ENCODE data around the gene CACNG4. TPM values are rescaled to one million over a fixed set of nuclear protein-coding genes. Genes with fewer than 3 reads are reported as not detected.

CACNG4 gene
- total RNA-seq, 1 donor from 2014 or later: 27.5 TPM

- no peak overlapping the region for H3K27ac Mint-ChIP-seq
- H3K4me1 Mint-ChIP-seq (ENCODE audit: unreplicated experiment): no peaks in the 10 kb centered on the region
- no peaks in the 10 kb centered on the region for H3K9me3 Mint-ChIP-seq
Observed at GRCh38 chr17:66920435-66920834, 44.1 kb upstream of the CACNG4 start.

GRCh38 chr17:66920950-66921349 is 43.6 kb upstream of the CACNG4 start:
- peaks cover 3% of the 10 kb centered on the region for H3K27me3 Mint-ChIP-seq
- TF ChIP-seq, protein P1, sequence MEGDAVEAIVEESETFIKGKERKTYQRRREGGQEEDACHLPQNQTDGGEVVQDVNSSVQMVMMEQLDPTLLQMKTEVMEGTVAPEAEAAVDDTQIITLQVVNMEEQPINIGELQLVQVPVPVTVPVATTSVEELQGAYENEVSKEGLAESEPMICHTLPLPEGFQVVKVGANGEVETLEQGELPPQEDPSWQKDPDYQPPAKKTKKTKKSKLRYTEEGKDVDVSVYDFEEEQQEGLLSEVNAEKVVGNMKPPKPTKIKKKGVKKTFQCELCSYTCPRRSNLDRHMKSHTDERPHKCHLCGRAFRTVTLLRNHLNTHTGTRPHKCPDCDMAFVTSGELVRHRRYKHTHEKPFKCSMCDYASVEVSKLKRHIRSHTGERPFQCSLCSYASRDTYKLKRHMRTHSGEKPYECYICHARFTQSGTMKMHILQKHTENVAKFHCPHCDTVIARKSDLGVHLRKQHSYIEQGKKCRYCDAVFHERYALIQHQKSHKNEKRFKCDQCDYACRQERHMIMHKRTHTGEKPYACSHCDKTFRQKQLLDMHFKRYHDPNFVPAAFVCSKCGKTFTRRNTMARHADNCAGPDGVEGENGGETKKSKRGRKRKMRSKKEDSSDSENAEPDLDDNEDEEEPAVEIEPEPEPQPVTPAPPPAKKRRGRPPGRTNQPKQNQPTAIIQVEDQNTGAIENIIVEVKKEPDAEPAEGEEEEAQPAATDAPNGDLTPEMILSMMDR (conservative IDR thresholded peaks at IDR 0.05): no peak
- H3K4me1 Mint-ChIP-seq (ENCODE audit: unreplicated experiment): no peaks in the 10 kb centered on the region

More at GRCh38 chr17:66920435-66920834, 44.1 kb upstream of the CACNG4 start:
- TF ChIP-seq, protein P1 (conservative IDR thresholded peaks at IDR 0.05): no peak
- H3K36me3 Mint-ChIP-seq: no peaks in the 10 kb centered on the region
- H3K27me3 Mint-ChIP-seq: peaks cover 6% of the 10 kb centered on the region
- no peak for DNase-seq (ENCODE audit: extremely low spot score, unreplicated experiment)
- H3K4me3 Mint-ChIP-seq: no peak overlapping the region

DNA sequence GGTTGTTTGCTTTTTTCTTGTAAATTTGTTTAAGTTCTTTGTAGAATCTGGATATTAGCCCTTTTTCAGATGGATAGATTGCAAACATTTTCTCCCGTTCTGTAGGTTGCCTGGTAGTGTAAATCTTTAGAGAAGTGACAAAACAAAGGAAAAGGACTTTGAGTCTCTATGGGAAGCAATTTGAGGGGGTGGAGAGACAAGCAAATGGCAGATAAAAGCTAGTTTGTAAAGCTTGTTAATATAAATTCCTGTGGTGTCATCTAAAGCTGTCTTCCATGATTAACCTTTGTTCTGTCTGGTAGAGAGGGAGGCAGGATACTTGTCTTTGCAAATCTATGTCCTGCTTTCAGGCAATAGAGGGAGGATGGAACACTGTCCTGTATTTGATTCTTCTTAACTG is 40.6 kb upstream of the CACNG4 start:
- Mint-ChIP-seq H3K36me3 (no peaks in the 10 kb centered on the region), H3K4me3 (no peak overlapping the region)

More at GRCh38 chr17:66920950-66921349, 43.6 kb upstream of the CACNG4 start:
- no peak overlapping the region for H3K27ac Mint-ChIP-seq
- no peaks in the 10 kb centered on the region for H3K36me3 Mint-ChIP-seq
- H3K4me3 Mint-ChIP-seq: no peak overlapping the region
- H3K9me3 Mint-ChIP-seq: no peaks in the 10 kb centered on the region
- no peak for DNase-seq (ENCODE audit: extremely low spot score, unreplicated experiment)

DNA sequence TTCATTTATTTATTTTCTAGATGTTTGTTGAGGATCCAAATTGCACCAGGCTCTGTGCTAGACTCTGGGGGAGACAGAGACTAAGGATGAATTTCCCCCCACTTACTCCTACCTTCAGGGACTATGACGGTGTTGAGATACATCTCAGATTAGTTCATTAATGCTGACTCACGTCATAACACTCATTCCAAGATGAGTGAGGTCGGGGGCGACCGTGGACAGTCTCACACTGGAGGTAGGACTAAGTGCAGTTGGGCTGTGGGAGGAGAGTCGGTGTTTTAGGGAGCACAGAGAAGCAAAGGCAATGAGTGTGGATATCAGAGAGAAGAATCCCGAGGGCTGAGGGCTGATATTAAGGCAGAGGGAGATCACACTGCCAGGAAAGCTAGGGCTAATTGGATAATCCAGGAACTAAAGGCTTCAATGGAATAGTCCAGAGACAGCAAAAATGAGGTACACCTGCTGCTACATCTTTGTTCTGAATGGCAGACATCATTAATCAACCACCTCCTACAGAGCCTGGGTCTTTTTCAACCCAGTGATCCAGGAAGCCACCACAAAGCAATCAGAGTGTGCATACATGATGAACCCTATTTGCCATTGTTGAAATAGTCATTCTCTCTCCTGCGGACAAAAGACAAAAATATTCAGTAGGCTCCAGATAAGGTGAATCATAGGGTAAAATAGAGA is 38.6 kb upstream of the CACNG4 start:
- no peak overlapping the region for H3K4me3 Mint-ChIP-seq
- no peaks in the 10 kb centered on the region for H3K9me3 Mint-ChIP-seq
- TF ChIP-seq, protein P1 (conservative IDR thresholded peaks at IDR 0.05): no peak
- no peak overlapping the region for H3K27ac Mint-ChIP-seq
- H3K36me3 Mint-ChIP-seq: no peaks in the 10 kb centered on the region
- DNase-seq (ENCODE audit: extremely low spot score, unreplicated experiment): no peak
- H3K4me1 Mint-ChIP-seq (ENCODE audit: unreplicated experiment): no peaks in the 10 kb centered on the region
- H3K27me3 Mint-ChIP-seq: peaks cover 3% of the 10 kb centered on the region

More for the DNA sequence above, 40.6 kb upstream of the CACNG4 start:
- Mint-ChIP-seq H3K4me1 (ENCODE audit: unreplicated experiment) (no peaks in the 10 kb centered on the region), H3K27ac (no peak overlapping the region), H3K9me3 (no peaks in the 10 kb centered on the region), H3K27me3 (peaks cover 3% of the 10 kb centered on the region)
- TF ChIP-seq, protein P1 (conservative IDR thresholded peaks at IDR 0.05): no peak
- no peak for DNase-seq (ENCODE audit: extremely low spot score, unreplicated experiment)

DNA sequence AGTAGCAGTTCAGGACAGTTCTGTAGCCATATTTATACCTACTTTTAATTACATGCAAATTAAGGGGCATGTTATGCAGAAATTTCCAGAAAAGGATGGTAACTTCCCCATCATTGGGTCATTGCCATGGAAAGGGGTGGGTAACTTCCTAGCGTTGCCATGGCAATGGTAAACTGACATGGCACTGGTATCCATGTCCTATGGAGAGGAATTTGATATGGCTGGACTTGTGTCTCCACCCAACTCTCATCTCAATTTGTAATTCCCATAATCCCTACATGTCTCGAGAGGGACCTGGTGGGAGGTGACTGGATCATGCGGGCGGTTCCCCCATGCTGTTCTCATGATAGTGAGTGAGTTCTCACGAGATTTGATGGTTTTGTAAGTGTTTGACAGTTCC is 35.6 kb upstream of the CACNG4 start:
- no peaks in the 10 kb centered on the region for H3K4me1 Mint-ChIP-seq (ENCODE audit: unreplicated experiment)
- DNase-seq (ENCODE audit: extremely low spot score, unreplicated experiment): no peak
- H3K9me3 Mint-ChIP-seq: no peaks in the 10 kb centered on the region
- TF ChIP-seq, protein P1 (conservative IDR thresholded peaks at IDR 0.05): no peak
- H3K27me3 Mint-ChIP-seq: no peaks in the 10 kb centered on the region
- no peak overlapping the region for H3K4me3 Mint-ChIP-seq
- no peaks in the 10 kb centered on the region for H3K36me3 Mint-ChIP-seq
- no peak overlapping the region for H3K27ac Mint-ChIP-seq
